Measurements from ENCODE around the gene AOAH.
"Not testable (repeated sequence)": the region's sequence is repeated elsewhere in the genome, so short reads cannot be mapped to it uniquely, and the experiment has no call there.

Gene AOAH

DNA sequence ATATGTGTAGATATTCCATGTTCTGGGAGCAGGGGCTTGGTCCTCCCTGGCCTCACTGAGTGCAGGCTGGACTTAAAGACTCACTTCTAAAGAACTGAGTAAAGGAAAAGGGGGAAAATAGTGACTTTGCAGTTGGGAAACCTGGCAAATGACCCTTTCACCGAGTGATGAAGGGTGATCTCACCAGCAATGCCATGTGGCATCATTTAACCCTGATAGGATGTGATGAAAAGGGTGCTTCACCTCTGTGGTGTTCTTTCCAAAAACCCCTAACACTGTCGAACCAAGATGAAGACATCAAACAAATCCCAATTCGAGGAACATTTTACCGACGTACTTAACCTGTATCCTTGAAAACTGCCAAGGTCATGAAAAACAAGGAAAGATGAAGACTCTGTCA, 71.9 kb downstream of the AOAH start:
- TF ChIP-seq CTCF (IDR thresholded peaks at IDR 0.05; ENCODE audit: insufficient read depth, low read length, missing control alignments), result no peak
- no peak for DNase-seq (ENCODE audit: low read depth, low spot score)
- ChIA-PET POLR2A (no interaction called here), CTCF (interaction anchor here (2.7 kb wide), 1 partner anchor 18 kb away, joined by 17 read pairs; no protein-coding TSS in a partner anchor)
- H3K4me3 ChIP-seq (ENCODE audit: low read depth, low read length), result no peak overlapping the region

GRCh38 chr7:36651404-36651803, 72.9 kb downstream of the AOAH start:
- H3K4me3 ChIP-seq (ENCODE audit: low read depth, low read length), result no peak overlapping the region
- no peak for TF ChIP-seq CTCF (IDR thresholded peaks at IDR 0.05; ENCODE audit: insufficient read depth, low read length, missing control alignments)
- ChIA-PET POLR2A (no interaction called here), CTCF (interaction anchor here (0.8 to 1.2 kb wide), 2 partner anchors 18 to 210 kb away, joined by 3 read pairs; no protein-coding TSS in a partner anchor)
- peak; percentile 59 for DNase-seq (ENCODE audit: low read depth, low spot score)

- no peak overlapping the region for H3K4me3 ChIP-seq (ENCODE audit: low read depth, low read length)
- POLR2A ChIA-PET, result no interaction called here
- DNase-seq (ENCODE audit: low read depth, low spot score), result no peak
- no peak for TF ChIP-seq CTCF (IDR thresholded peaks at IDR 0.05; ENCODE audit: insufficient read depth, low read length, missing control alignments)
- CTCF ChIA-PET, result interaction anchor here (1.2 kb wide), 1 partner anchor 210 kb away, joined by 3 read pairs; no protein-coding TSS in a partner anchor
Observed at GRCh38 chr7:36650766-36651312, 73.5 kb downstream of the AOAH start.

- ChIA-PET POLR2A (no interaction called here), CTCF (no interaction called here)
- H3K4me3 ChIP-seq (ENCODE audit: low read depth, low read length), result no peak overlapping the region
- DNase-seq (ENCODE audit: low read depth, low spot score), result no peak
- no peak for TF ChIP-seq CTCF (IDR thresholded peaks at IDR 0.05; ENCODE audit: insufficient read depth, low read length, missing control alignments)
Observed at GRCh38 chr7:36650320-36650719, 74.0 kb downstream of the AOAH start.

DNA sequence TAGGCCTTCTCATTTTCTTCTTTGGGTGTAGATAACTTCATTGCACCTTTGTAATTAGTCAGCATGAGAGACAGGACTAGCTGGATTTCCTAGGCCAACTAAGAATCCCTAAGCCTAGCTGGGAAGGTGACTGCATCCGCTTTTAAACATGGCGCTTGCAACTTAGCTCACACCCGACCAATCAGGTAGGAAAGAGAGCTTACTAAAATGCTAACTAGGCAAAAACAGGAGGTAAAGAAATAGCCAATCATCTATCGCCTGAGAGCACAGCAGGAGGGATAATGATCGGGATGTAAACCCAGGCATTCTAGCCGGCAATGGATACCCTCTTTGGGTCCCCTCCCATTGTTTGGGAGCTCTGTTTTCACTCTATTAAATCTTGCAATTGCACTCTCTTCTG, 75.0 kb downstream of the AOAH start:
- DNase-seq (ENCODE audit: low read depth, low spot score); H3K4me3 ChIP-seq (ENCODE audit: low read depth, low read length); POLR2A ChIA-PET: not testable (repeated sequence)
- CTCF ChIA-PET, result interaction anchor here (1.0 to 1.2 kb wide), 2 partner anchors 12 to 20 kb away, joined by 3 read pairs; no protein-coding TSS in a partner anchor

DNA sequence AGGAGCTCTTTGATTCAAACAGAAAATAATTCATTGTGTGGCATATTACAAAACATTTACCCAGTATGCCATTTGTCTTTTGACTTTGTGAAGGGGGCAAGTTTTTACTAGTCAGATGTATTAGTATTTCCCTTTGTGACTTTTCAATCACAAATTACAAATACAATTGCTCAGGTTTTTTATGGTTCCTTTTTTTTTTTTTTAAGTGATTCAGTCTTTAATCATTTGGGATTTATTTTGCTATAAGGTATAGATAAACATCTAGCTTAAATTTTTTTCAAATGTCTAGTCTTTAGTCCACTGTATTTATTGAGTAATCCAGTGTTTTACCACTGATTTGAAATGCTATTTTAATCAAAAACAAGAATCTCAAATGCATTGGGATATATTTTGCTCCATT, 75.9 kb downstream of the AOAH start:
- no peak for DNase-seq (ENCODE audit: low read depth, low spot score)
- ChIA-PET CTCF (interaction anchor here (0.7 to 1.2 kb wide), 3 partner anchors 11 to 21 kb away, joined by 3 read pairs; no protein-coding TSS in a partner anchor), POLR2A (no interaction called here)
- TF ChIP-seq CTCF (IDR thresholded peaks at IDR 0.05; ENCODE audit: insufficient read depth, low read length, missing control alignments), result no peak
- H3K4me3 ChIP-seq (ENCODE audit: low read depth, low read length), result no peak overlapping the region

All from AG04449 (cell line).